ENCODE data around the gene F3.
A peak's percentile ranks its signal among the peaks of the same experiment; 100 is the strongest.

Gene F3

DNA sequence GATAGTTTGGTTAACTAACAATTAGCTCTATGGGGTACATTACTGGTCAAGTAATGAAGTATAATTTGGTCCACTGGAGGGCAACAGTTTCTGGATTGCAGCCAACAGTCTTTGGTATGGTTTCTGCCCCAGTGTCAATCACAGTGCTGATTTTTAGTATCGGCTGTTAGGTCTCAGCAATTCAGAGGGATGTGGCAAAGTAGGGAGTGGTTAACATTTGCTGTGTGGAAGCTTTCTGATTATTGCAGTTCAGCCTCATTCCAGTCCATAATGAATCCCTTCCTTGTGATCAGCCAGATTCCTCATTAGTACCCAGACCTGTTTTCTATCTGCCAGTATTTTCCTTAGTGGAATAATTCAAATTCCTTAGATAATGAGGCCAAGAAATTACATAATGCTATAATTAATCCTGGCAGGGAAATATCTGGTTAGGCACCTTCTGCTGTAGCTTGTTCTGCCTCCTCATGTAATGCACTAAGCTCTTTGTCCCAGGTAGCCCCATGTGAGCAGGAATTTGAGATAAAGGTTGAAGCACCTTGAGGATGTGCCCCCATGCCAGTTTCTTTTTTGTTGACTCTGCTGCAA lies 14.0 kb downstream of the F3 start:
- no peak for DNase-seq (ENCODE audit: low spot score)

DNA sequence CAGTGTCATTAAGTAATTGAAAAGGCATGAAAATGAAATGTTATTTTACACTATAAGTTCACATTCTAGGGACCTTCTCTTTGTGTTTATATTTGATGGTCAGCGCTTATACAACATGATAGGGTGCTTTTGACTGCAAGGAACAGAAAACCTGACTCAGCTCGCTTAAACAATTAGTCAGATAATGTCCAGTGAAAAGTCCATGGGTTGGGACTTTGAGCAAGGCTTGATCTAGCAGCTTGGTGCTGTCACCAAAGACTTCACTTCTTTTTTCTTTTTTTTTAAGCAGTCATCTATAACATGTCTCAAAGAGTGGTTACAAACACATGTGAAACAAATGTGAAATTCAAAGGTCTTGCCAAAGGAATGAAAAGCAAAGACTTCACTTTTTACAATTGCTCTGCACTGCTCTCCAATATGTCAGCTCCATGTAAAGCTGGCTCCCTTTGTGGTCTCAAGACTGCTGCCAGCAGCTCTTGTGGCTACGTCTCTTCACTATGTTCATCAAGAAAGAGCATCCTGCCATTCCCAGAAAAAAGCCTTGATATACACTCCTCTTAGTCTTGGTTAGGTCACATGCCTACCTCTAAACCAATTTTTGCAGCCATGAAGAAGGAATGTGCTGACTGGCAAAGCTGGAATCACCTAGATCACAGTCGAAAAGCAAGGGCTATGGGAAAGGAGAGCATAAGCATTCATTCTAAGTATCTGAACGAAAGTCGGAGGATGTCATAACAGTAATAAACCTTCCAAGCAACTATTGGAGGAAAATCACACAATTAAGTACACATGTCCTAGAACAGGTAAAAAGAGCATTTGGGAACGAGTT lies 15.2 kb downstream of the F3 start:
- no peak for DNase-seq (ENCODE audit: low spot score)

DNA sequence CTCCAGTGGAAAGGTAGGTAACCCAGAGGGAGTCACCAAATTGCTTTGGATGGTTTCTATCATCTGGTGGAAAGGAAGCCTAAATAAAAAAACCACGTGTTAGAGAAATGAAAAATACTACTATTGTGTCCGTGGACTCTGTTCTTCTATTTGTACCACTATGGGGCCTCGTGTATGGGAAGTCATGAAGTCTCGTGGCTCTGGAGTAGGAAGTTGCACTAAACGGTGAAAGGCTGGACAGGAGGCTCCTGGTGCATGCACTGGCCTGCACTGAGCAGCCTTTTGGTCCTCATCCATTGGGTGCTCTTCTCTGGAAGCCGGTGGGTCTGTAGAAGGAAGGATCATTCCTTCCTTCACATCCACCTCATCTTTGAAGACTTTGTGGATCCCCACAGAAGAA lies 17.0 kb downstream of the F3 start:
- DNase-seq (ENCODE audit: low spot score), result no peak

DNA sequence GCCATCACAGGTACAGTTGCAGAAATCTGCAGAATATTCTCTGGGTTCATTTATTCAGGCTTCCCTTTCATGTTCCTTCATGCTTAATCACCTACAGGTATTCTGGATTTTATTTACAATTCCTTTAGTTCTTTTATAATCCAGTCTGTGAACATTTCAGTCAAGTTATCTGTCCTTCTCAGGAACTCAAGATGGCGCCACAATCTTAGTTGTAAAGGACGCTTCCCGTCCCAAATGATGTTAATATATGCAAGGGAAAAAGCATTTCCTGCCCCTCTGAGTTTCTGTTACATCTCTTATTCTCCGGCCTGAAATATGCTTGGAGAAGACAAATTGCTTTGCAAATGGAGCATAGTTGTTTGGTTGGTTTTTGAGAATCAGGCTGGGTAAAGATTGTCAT lies 19.3 kb downstream of the F3 start:
- peak; percentile 34 for DNase-seq (ENCODE audit: low spot score)

DNA sequence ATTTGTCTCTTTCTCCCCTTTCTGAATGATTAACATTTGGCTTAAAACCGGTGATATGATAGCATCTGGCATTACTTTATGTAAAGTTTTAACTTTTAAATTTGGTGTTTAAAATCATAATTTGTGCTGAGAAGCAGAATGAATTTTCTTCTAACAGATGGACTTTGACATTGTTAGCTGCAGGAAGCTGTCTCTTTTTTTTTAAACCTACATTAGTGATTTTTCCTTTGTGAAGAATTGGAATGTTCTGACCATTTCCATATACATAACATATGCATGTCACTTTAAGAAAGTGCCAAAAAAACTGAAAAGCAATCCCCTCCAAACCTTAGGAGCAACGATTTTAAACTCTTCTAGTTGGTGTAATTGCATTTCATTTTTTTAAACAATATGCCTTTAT lies 22.2 kb downstream of the F3 start:
- no peak for DNase-seq (ENCODE audit: low spot score)

DNA sequence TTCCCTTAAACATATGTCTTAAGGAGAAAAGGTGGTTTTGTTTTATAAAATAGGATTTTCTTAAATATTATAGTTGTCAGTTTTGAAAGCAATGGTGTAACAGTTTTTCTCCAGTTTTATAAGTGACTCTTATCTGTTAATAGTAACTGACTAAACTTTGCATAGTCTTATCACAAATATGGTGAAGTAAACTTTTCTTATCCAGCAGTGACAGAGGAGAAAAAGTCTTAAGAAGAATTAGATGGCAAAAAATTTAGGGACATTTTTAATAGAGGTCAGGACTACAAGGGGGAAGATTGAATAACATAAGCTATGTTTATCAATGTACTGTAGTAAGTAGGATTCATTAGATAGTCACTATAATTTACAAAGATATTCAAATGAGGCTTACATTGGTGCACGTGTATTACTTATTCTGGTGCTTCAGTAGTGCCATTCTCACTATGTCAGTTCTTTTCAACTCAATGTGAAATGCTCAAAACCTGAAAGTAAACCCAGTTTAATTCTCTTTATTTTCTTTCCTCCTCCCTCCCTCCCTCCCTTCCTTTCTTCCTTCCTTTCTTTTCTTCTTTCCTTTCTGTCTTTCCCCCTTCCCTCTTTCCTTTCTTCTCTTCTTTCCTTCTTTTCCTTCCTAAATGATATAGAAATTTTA lies 26.1 kb downstream of the F3 start:
- DNase-seq (ENCODE audit: low spot score), result peak; percentile 56

DNA sequence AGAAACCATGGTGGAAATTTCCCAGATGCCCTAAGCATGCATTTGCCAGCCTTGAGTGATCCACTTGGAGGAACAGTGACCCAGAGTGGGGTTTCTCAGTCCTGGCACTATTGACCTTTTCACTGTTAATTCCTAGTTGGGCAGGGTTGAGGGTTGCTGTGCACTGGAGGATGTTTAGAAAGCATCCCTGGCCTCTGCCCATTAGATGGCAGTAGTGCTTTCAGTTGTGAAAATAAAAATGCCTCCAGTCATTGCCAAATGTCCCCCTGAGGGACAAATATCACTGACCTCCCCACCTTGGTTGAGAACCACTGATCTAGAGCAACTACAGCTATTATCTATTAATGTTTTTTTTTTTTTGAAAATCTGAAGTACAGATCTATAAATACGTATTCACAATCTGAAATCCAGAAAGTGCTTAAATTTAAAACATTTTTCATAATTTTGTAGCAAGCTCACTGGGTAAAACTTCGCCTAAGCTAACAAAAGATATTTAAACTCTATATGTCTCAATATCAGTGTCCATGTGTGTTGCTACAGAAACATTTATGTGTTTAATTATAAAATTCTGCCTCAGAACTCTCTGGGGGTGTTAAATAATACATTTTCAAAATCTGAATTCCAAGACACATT lies 27.3 kb downstream of the F3 start:
- DNase-seq (ENCODE audit: low spot score), result peak; percentile 67

DNA sequence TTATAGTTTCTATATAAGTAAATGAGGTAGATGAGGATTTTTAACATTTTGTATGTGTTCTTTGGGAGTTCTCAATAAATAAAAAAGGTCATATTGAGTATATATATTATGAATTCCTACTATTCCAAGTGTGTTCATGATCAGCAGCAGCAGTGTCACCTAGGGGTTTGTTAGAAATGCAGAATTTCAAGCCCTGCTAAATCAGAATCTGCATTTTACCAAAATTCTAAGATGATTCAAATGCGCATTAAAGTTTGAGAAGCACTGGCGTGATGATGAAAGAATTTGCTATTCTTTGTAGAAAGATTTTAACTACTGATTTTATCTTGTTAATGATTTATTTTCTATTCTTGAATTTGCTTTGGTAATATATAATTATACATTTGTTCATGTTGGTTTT lies 28.7 kb downstream of the F3 start:
- no peak for DNase-seq (ENCODE audit: low spot score)

DNA sequence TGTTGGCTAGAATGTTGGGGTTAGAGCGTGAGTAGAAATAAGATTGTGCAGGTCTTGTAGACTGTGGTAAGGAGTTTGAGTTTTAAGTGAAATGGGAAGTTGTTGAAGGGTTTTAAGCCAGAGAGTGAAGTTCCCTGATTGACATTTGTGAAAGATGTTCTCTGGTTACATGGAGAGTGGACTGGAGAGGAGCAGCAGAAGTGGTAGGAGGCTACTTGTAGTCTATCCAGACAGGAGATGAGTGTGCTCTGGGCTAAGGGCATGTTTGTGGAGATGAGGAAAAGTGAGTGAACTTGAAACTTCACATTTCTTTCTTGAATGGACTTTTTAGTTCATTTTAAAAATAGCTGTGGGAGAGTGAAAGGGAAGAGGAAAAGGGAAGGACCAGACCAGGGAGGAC lies 37.0 kb downstream of the F3 start:
- no peak for DNase-seq (ENCODE audit: low spot score)

DNA sequence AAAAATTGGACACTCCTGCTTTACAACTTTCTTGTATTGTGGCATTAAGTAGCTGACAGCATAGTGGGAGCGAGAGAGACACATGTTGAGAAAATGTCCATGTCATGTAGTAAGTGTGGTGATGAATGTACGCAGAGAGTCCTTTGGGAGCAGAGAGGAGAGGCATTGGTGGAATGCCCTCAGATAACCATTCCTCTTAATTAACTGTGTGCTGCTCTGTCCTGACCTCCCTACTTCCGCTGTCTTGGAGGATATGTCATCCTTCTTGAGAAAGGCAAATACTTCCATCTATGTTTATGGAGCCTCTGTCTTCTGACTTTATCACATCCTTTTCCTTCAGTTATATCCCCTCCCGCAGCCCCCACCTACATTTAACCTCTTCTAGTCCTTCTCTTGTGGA lies 38.4 kb downstream of the F3 start:
- no peak for DNase-seq (ENCODE audit: low spot score)

DNA sequence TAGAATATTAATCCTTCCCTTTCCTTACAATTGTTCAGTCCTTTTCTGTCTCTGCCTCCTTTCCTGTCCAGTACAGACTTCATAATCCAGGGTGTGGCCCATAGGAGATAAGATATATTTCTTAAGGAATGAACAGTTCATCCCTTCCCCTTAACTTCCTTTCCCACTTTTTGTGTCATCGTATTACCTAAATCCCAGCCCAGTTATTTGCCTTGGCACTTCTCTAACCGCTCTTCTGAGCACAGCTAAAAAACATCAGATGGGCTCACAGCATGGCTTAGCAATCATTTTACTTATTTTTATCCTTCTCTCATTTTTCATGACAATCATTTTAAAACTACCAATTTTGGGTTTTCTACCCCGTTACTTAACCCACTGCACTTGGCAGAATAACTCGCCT lies 39.6 kb downstream of the F3 start:
- DNase-seq (ENCODE audit: low spot score), result no peak

DNA sequence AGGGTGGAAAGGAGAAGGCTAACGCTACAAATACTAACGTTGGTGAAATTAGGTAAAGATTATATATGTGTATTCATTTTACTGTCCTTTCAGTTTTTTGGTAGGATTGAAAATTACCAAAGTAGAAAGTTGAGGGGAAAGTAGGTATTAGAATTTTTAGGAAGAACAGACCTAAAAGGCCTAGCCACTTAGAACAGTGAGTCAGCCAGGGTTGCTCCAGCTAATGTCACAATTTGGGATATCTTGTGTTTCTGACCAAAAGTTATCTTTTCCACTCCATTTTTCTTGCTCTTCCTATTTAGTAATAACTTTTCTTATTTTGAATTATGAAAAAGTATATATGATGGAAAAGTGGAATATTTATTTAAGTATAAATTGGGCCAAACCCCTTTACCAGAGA lies 40.1 kb downstream of the F3 start:
- DNase-seq (ENCODE audit: low spot score), result no peak

DNA sequence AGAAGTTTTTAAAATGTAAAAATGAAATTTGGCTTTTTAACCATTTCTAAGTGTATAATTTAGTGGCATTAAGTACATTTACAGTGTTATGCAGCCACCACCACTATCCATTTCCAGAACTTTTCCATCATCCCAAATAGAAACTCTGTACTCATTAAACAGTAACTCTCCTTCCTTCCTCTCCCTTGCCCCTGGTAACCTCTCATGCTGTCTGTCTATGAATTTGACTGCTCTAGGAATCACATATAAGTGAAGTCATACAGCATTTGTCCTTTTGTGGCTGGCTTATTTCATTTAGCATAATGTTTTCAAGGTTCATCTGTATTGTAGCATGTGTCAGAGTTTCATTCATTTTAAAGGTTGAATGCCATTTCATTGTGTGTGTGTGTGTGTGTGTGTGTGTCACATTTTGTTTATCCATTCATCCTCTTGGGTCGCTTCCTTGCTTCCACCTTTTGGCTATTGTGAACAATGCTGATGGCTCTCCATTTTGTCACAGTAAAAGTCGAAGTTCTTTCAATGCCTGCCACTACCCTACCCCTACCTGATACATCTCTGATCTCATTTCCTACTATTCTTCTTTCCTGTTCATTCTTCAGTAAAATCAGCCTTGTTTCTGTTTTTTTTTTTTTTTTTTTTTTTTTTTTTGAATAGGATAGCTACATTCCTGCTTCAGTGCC lies 45.3 kb downstream of the F3 start:
- DNase-seq (ENCODE audit: low spot score), result no peak

DNA sequence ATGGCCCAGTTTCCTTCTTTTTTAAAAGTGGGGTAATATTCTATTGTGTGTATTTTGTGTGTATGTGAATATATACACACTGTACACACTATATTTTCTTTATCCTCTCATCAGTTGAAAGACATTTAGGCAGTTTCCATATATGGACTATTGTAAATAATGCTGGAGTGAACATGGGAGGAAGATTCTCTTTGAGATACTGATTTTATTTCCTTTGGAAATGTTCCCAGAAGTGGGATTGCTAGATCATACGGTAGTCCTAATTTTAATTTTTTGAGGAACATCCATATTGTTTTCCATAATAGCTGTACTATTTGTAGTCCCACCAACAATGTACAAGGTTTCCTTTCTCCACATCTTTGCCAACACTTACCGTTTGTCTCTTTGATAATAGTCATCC lies 51.0 kb downstream of the F3 start:
- no peak for DNase-seq (ENCODE audit: low spot score)

DNA sequence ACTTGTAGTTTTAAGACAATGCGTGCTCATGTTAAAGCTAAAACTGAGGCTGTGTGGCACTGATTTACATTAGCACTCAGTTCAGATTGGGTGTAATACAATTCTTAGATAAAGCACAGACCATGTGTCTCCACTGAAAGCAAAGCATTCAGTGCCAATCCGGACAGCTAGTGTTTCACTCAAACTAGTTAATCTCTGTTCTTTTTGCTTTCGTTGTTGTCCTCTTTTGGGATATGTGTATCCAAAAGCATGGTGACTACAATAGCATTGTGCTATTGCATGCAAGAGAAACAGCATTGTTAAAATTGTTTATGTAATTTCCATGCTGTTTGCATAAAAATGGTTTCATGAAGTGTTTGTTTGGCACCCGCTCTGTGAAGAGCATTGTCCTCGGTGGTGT lies 54.6 kb downstream of the F3 start:
- no peak for DNase-seq (ENCODE audit: low spot score)

DNA sequence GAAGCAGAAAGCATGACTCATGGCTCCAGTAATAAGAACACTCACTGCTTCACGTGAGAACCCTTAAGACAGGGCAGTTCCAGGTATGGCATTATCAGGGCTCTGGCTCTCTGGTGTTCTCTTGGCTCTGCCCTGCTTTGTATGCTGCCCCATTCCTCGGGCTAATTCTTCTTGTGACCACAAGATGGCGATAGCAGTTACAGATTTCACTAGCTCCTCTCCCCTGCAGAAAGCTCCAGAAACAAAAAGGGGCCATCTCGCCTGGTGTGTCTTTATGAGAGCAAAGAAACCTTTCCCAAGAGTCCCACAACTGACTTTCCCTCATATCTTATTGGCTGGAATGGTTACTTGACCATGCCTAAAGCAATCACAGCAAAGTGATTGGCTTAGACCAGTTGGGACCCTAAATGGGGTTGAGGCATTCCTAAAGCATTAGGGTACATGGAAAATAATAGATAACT lies 60.1 kb downstream of the F3 start:
- peak; percentile 73 for DNase-seq (ENCODE audit: low spot score)

DNA sequence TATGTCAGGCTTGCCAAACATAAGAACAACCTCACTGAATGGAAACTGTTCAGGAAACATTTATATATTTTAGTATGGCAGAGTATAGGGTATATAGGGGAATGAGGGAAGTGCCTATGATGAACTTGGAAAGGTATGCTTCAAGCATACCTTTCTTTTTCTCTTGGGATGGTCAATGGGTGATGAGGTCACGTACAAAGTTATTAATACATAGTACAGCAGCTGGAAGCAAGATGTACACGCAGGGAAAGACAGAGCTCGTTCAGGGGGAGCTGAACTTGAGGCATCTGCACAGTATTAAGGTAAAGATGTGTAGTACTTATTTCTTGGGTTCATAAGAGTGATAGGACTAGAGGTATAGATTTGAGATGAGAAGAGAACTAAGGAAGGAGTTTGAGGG lies 61.9 kb downstream of the F3 start:
- DNase-seq (ENCODE audit: low spot score), result no peak

All from hematopoietic multipotent progenitor cell treated with erythropoietin and hydrocortisone succinate and interleukin-3 and kit ligand, for 15 days (in vitro differentiated cells).